ENCODE data around the gene LPCAT3. TPM values are rescaled to one million over a fixed set of nuclear protein-coding genes. Genes with fewer than 3 reads are reported as not detected.
A peak's percentile ranks its signal among the peaks of the same experiment; 100 is the strongest.

Gene LPCAT3
- total and polyA plus RNA-seq, 2 of the 4 experiments (the other 2 are of a cell fraction): 7.0 to 18.6 TPM

GRCh38 chr12:6963791-6964413 lies 54.4 kb downstream of the LPCAT3 start:
- H3K9me1 ChIP-seq (ENCODE audit: insufficient read depth, low read length): no peaks in the 10 kb centered on the region
- H3K4ac ChIP-seq (ENCODE audit: low read depth, low read length): no peak overlapping the region
- H2BK5ac ChIP-seq (ENCODE audit: low read depth, low read length, poor library complexity, severe bottlenecking): no peak overlapping the region
- DNase-seq: no peak
- H3K18ac ChIP-seq (ENCODE audit: low read depth, low read length): no peak overlapping the region
- ATAC-seq (ENCODE audit: low read depth): no peak
- no peak overlapping the region for H3K23ac ChIP-seq (ENCODE audit: low read depth, low read length)
- no CpG with 5 or more reads among the region's 17 CpGs for WGBS, 2 experiments (ENCODE audit: extremely low coverage in 2 of 2, insufficient read length in 1 of 2)
- CTCF ChIA-PET: interaction anchor here (0.6 kb wide), 1 partner anchor 531 kb away, joined by 3 read pairs; no protein-coding TSS in a partner anchor
- no TSS peak for BruUV-seq (replicated peaks)
- POLR2A ChIA-PET (ENCODE audit: unreplicated experiment): no interaction called here
- H2AFZ ChIP-seq (replicated peaks; ENCODE audit: low read length, poor library complexity): no peak overlapping the region
- H3K4me1 ChIP-seq (ENCODE audit: control insufficient read depth, insufficient read depth, low read length): peaks cover 6% of the 10 kb centered on the region
- H3K36me3 ChIP-seq (ENCODE audit: control insufficient read depth, insufficient read depth, low read length): peaks cover 38% of the 10 kb centered on the region
- no peaks in the 10 kb centered on the region for H3K9me3 ChIP-seq (ENCODE audit: control insufficient read depth, insufficient read depth, low read length)
- intact Hi-C loops (cut with micrococcal nuclease): no loop called here
- H3K27me3 ChIP-seq (ENCODE audit: control insufficient read depth, insufficient read depth, low read length): no peaks in the 10 kb centered on the region
- H3K79me1 ChIP-seq (ENCODE audit: low read depth in 1 of 2, low read length in 2 of 2): peaks cover 10 to 22% of the 10 kb centered on the region in 2 experiments
- H3K56ac ChIP-seq (ENCODE audit: extremely low read depth, insufficient read depth, low read length): no peak overlapping the region
- no peak overlapping the region for H2AK5ac ChIP-seq (ENCODE audit: low read depth, low read length)
- no peak overlapping the region for H3K27ac ChIP-seq (ENCODE audit: insufficient read depth, low read length)
- no peak overlapping the region for H2BK20ac ChIP-seq (ENCODE audit: low read depth, low read length)
- dilution Hi-C loops (cut with HindIII; ENCODE audit: low sequenced_read_pairs, unreplicated experiment): no loop called here
- H4K8ac ChIP-seq (ENCODE audit: low read depth in 2 of 2, low read length in 2 of 2): 0 out of 4 replicates have a peak overlapping the region, but pooled peaks of 1 of the 2 experiments have one; percentile 10
- no peak overlapping the region for H4K91ac ChIP-seq (ENCODE audit: insufficient read depth, low read depth, low read length)
- H2AK9ac ChIP-seq (replicated peaks; ENCODE audit: low read depth, low read length, poor library complexity): peak overlapping the region; percentile 72
- H4K5ac ChIP-seq (ENCODE audit: low read depth, low read length): no peak overlapping the region
- in situ Hi-C loops (cut with MboI; ENCODE audit: low sequenced_read_pairs): loop anchor here (5.0 kb wide), 1 partner anchor 97 kb away; the partner anchor contains the start of gene TPI1
- no peak overlapping the region for H3K14ac ChIP-seq (replicated peaks; ENCODE audit: low read depth, low read length)
- no peak overlapping the region for H2BK120ac ChIP-seq (ENCODE audit: low read depth, low read length)
- H3K4me2 ChIP-seq (ENCODE audit: low read depth, low read length): no peak overlapping the region
- H2BK15ac ChIP-seq (ENCODE audit: low read depth, low read length): no peak overlapping the region
- H4K20me1 ChIP-seq (ENCODE audit: insufficient read depth, low read length): no peaks in the 10 kb centered on the region
- no peak overlapping the region for H3K4me3 ChIP-seq (ENCODE audit: insufficient read depth, low read depth, low read length)
- TF ChIP-seq CHD1 (IDR thresholded peaks at IDR 0.05; ENCODE audit: low read depth, low read length) (no peak), FOS (IDR thresholded peaks at IDR 0.05; ENCODE audit: low read depth, low read length) (no peak), CTCF (conservative IDR thresholded peaks at IDR 0.05; ENCODE audit: low read depth, low read length) (no peak), ELK1 (IDR thresholded peaks at IDR 0.05; ENCODE audit: borderline replicate concordance, low read depth, low read length) (no peak), POLR2A (IDR thresholded peaks at IDR 0.05; ENCODE audit: low read depth, low read length) (no peak), USF2 (IDR thresholded peaks at IDR 0.05; ENCODE audit: low read depth, low read length) (no peak), SMC3 (IDR thresholded peaks at IDR 0.05; ENCODE audit: low read depth, low read length) (no peak), MXI1 (IDR thresholded peaks at IDR 0.05; ENCODE audit: borderline replicate concordance, low read depth, low read length) (no peak), BHLHE40 (IDR thresholded peaks at IDR 0.05; ENCODE audit: low read depth, low read length) (no peak), NFE2L2 (IDR thresholded peaks at IDR 0.05; ENCODE audit: low read depth, low read length) (no peak), CEBPB (IDR thresholded peaks at IDR 0.05; ENCODE audit: low read depth, low read length) (no peak), MAFK (IDR thresholded peaks at IDR 0.05; ENCODE audit: low read depth, low read length) (no peak), RFX5 (IDR thresholded peaks at IDR 0.05; ENCODE audit: low read depth, low read length) (no peak)
- H3K9ac ChIP-seq (ENCODE audit: low read depth, low read length): no peak overlapping the region

Data from IMR-90 (cell line).